ENCODE measurements around the gene TUBGCP2.

The TUBGCP2 gene

DNA sequence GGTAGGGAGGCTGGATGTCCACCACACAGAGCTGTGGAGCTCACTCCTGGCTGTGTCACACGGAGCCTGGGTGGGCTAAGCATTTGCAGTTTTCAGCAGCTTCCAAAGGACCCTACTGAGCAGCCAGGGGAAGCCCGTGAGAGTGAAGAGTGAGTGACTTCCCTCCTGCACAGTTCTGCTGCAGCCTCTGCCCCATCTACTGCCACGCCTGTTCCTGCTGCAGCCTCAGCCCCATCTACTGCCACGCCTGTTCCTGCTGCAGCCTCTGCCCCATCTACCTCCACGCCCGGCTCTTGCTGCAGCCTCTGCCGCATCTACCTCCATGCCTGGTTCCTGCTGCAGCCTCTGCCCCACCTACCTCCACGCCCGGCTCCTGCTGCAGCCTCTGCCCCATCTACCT, 44.2 kb downstream of the TUBGCP2 start:
- no peak for DNase-seq (ENCODE audit: low spot score)

DNA sequence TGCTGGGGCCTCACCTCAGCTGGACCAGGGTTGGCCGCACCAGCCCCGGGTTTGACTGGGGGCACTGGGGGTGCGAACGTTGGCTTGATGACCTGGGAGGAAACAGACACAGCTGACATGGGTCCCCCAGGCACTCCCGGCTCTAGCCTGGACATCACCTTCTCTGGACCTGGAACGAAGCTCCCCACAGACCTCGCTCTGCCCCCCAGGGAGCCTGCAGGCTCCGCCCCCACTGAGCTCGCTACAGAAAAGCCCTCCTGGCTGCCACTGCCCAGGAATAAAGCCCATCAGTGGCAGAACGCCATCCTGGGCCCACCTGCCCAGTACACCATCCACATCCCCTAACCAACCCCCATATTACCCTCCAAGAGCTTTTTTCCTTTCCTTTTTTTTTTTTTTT, 45.0 kb downstream of the TUBGCP2 start:
- no peak for DNase-seq (ENCODE audit: low spot score)

DNA sequence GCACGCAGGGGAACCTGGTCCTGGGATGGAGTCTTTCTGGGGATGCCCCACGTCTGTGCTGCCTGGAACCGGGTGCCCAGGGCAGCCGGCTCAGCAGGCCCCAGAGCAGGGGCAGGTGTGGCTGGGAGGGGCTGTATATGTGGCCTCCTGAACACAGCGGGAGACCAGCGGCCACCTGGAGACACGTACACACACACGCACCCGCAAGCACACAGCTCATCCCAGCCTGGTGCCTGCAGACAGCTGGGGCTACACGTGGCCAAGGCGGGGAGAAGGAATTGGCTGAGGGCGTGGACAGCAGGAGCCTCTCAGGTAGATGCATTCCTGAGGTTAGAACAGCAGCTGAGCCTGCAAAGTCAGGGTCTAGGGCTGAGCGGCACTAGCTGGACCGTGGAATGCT, 46.0 kb downstream of the TUBGCP2 start:
- no peak for DNase-seq (ENCODE audit: low spot score)

DNA sequence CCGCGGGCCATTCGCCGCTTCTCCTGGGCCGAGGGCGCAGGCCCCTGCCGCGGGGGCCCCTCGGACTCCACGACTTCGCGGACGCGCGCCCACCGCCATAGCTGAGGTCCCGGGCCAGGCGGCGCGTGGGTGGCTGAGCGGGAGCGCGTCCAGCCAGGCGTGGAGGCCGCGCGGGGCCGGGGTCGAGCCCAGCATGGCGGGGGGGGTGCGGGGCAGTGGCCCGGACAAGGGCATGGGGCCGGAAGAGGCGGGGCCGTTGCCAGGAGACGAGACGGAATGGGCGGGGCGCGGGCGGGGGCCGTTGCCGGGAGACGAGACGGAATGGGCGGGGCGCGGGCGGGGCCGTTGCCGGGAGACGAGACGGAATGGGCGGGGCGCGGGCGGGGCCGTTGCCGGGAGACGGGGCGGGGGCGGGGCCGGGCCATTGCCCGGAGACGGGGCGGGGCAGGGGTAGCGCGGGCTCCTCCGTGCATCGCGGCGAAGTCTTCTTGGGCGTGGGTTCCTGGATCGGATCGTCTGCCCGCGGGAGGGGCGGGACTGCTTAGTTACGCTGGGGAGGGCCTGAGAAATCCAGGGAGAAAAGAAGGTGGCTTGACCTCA, 46.8 kb downstream of the TUBGCP2 start:
- peak; percentile 96 for DNase-seq (ENCODE audit: low spot score)

GRCh38 chr10:133260895-133261725, 47.6 kb downstream of the TUBGCP2 start:
- DNase-seq (ENCODE audit: low spot score): peak; percentile 79

GRCh38 chr10:133259602-133259989, 49.1 kb downstream of the TUBGCP2 start:
- no peak for DNase-seq (ENCODE audit: low spot score)

DNA sequence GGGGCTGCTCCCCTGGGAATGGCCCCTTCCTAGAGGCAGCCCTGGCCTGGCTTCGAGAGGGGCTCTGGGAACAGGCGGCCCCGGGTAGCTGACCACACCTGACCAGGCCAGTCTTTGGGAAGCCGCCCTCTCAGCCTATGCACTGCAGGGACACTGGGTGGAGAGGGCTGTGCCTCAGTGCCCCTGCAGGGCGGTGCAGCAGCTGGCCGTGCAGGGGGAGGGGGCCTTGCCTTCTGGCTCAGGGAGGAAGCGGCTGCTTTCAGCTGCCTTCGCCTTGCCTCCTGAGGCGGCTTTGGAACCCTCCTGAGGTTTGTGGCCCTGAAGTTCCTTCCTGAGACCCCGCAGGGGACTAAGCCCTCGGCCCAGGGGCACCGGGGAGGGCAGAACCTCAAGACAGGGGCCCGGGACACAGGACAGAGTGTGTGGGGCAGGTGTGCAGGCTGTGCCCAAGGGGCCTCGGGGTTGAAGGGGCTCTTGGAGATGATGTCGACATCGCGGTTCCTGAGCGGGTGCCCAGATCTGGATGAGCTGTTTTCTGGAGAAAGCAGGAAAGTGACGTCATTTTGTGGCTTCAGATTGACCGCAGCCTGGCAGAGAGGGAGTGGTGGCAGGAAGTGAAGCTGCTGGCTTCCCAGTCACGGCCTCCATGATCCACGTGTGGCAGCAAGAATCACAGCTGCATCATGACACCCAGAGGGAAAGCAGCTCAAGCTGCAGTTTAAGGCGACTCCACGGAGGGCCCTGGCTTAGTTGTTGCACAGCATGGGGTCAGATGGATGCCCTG, 49.7 kb downstream of the TUBGCP2 start:
- DNase-seq (ENCODE audit: low spot score): peak; percentile 96

GRCh38 chr10:133258066-133258817, 50.4 kb downstream of the TUBGCP2 start:
- DNase-seq (ENCODE audit: low spot score): no peak

DNA sequence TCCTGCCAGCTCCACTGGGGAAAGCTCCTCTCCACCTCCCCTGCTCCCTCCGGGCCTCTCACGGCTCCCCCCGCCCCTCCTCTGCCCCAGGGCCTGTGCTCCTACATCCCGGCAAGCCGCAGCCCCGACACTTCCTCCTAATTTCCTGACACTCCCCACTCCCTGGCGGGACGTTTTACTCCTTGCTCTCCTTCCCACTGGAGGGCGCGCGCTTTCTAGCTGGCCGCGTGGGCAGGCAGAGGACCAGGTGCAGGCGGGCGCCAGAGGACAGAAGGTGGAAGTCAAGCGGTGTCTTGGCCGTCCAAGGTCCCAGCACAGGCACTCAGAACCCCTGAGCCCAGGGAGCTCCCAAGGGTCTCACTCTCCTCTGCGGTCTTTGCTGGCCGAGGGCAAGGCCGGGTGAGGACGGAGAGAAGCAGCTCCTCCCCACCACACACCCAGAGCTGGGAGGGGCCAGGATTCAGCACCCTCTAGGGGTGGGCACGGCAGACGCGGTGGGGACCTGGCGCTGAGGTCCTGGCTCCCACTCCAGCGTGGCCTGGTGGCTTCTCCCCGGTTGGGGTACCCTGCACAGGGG, 51.1 kb downstream of the TUBGCP2 start:
- DNase-seq (ENCODE audit: low spot score): peak; percentile 69

DNA sequence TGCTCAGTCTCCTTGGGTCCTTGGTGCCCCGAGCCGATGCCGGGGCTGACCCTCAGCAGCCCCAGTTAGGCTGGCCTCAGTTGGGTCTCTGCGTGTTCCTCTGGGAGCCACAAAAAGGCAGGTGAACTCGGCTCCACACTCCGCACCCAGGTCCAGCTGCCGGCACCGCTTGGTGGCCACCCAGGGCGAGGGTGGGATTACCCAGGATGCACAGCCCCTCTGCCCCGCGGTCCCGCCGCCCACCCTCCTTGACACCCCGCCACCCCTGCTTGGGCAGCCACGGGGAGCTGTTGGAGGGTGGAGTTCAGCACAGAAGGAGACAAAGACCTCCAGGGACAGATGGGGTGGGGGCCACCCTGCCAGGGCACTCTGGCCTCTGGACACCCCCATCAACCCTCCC, 53.3 kb downstream of the TUBGCP2 start:
- no peak for DNase-seq (ENCODE audit: low spot score)

DNA sequence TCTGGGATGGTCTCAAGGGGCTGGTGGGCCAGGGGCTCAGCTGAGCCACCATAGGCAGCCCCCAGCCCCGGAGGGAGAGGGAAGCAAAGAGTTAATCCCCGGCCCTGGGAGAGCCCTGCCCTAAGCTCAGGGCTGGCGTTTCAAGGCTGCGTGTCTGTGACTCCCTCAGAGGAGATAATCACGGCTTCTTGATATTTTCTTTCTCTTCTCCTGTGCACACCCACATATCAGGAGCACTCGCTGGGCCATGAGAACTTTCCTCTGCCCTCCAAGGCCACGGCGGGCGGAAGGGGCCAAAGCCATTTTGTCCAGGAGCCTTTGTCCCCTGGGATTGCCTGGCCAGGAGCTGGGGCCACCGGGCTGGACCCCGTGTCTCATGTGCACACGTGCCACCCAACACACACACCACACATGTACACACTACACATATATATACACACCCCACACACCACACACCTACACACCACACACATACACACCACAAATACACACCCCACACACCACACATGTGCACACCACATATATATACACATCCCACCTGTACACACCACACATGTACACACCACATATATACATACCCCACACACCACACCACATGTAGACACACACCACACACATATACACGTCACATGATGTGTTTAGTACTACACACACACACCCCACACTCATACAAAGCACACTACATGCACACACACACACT, 54.1 kb downstream of the TUBGCP2 start:
- DNase-seq (ENCODE audit: low spot score): no peak

GRCh38 chr10:133253361-133253955, 55.2 kb downstream of the TUBGCP2 start:
- DNase-seq (ENCODE audit: low spot score): no peak

GRCh38 chr10:133252223-133252552, 56.5 kb downstream of the TUBGCP2 start:
- no peak for DNase-seq (ENCODE audit: low spot score)

GRCh38 chr10:133251388-133252222, 57.1 kb downstream of the TUBGCP2 start:
- no peak for DNase-seq (ENCODE audit: low spot score)

- no peak for DNase-seq (ENCODE audit: low spot score)
Observed at GRCh38 chr10:133249975-133250754, 58.5 kb downstream of the TUBGCP2 start.

DNA sequence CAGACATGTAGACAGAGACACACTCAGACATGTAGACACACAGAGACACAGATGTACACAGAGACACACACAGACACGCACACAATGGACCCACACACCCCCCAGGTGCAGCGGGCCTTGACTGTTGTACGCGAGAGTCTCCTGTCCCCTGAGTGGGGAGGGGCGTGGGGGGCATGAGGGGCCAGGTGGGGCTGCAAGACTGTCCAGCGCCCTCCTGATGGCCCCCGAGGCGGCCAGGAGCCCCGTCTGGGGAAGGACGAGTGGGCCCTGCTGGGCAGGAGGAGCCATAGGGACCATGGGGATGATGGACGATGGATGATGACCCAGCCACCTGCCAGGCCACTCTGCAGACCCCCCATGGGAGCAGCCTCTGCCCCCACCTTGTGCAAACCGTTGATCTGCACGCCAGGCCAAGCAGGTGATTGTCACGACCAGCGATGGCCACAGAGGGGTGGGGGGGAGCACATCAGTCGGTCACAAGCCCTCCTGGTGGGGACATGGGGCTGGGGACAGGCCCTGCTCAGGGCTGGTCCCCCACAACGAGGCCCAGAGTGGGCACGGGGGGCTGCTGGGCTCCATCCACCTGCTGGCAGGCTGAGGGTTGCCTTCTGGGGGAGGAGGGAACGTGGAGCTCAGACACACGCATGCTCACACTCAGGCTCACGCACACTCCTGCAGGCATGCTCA, 59.4 kb downstream of the TUBGCP2 start:
- no peak for DNase-seq (ENCODE audit: low spot score)

DNA sequence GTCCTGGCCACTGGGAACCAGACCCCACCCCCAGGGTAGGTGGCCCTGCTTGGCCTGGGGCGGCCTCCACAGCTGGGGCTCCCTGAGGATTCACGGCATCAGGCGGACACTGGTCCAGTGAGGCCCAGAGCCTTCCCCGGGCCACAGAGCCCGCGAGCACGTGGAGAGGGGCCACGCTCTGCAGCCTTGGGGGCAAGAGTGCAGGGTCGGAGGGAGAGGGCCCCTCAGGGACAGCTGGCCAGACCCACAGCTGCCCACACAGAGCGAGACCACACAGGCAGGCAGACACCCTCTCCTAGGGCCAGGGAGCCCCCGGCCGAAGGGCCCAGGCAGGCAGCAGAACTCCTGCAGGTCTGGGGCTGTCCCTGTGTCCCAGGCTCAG, 60.3 kb downstream of the TUBGCP2 start:
- DNase-seq (ENCODE audit: low spot score): no peak

- DNase-seq (ENCODE audit: low spot score): no peak
Observed at GRCh38 chr10:133247681-133248333, 60.9 kb downstream of the TUBGCP2 start.

Measured in GM03348 (cell line).